ENCODE data around the gene IMPDH2. TPM values are rescaled to one million over a fixed set of nuclear protein-coding genes. Genes with fewer than 3 reads are reported as not detected.

IMPDH2 gene
- total and polyA plus RNA-seq, 2 of the 8 experiments (the other 6 are each of a cell fraction or from before 2014, with no cell fraction given) = 374 to 409 TPM

- Histone ChIP-seq H3K36me3 (ENCODE audit: control insufficient read depth in 2 of 4, insufficient read depth in 4 of 4, low read length in 3 of 4) (peaks cover 15 to 47% (median 28%) of the 10 kb centered on the region in 4 experiments), H3K18ac (ENCODE audit: extremely low read depth, low read length) (no peak overlapping the region), H2BK120ac (replicated peaks; ENCODE audit: low read depth, low read length) (no peak overlapping the region), H4K5ac (ENCODE audit: insufficient read length, low read depth, low read length) (no peak overlapping the region), H4K8ac (ENCODE audit: extremely low read depth, insufficient read depth, low read length) (peak overlapping the region; percentile 65; the same call in 1 of the 2 replicates), H3K9ac (replicated peaks in 1 of 4; ENCODE audit: extremely low read depth in 1 of 4, low read depth in 3 of 4, low read length in 3 of 4) (no peak overlapping the region), H2BK12ac (ENCODE audit: low read depth, low read length) (no peak overlapping the region), H3K23ac (ENCODE audit: insufficient read length) (no peak overlapping the region), H3K4me1 (replicated peaks in 1 of 4; ENCODE audit: control insufficient read depth in 3 of 4, insufficient read depth in 4 of 4, low read length in 3 of 4) (peaks cover 0 to 14% (median 7%) of the 10 kb centered on the region in 4 experiments; a peak in 6 of 7 replicates), H3K27ac (ENCODE audit: low read depth, low read length) (no peak overlapping the region), H2BK15ac (ENCODE audit: low read length) (no peak overlapping the region), H2BK5ac (ENCODE audit: low read depth, low read length) (no peak overlapping the region), H3K4me3 (ENCODE audit: extremely low read depth in 1 of 4, insufficient read depth in 2 of 4, low read depth in 3 of 4, low read length in 4 of 4) (peak overlapping the region in 2 of 4 experiments; percentile 7 to 77; a peak in 1 of 8 replicates), H3K4me2 (ENCODE audit: insufficient read depth in 1 of 2, low read depth in 2 of 2, low read length in 2 of 2) (peak overlapping the region in 1 of 2 experiments; percentile 88; a peak in 2 of 4 replicates), H3K27me3 (replicated peaks in 1 of 4; ENCODE audit: control insufficient read depth in 3 of 4, extremely low read depth in 1 of 4, insufficient read depth in 3 of 4, low read length in 3 of 4) (no peaks in the 10 kb centered on the region), H2AK5ac (ENCODE audit: low read depth, low read length) (no peak overlapping the region), H4K91ac (replicated peaks; ENCODE audit: insufficient read length, low read length) (no peak overlapping the region), H3K14ac (ENCODE audit: insufficient read length) (no peak overlapping the region), H3K56ac (replicated peaks; ENCODE audit: insufficient read length, low read depth, low read length) (no peak overlapping the region), H4K20me1 (replicated peaks in 1 of 2; ENCODE audit: control insufficient read depth in 1 of 2, insufficient read depth in 2 of 2, low read length in 2 of 2) (peaks cover 36 to 38% of the 10 kb centered on the region in 2 experiments), H3K23me2 (ENCODE audit: low read depth, low read length) (peaks cover 24% of the 10 kb centered on the region), H2AFZ (ENCODE audit: low read length) (no peak overlapping the region), H3K9me3 (ENCODE audit: insufficient read depth in 2 of 2, low read depth in 1 of 2, low read length in 1 of 2) (no peaks in the 10 kb centered on the region), H3K79me2 (ENCODE audit: control insufficient read depth in 1 of 2, insufficient read depth in 2 of 2, low read length in 2 of 2) (peaks cover 0 to 30% of the 10 kb centered on the region in 2 experiments; a peak in 2 of 4 replicates), H3K4ac (replicated peaks; ENCODE audit: insufficient read length, low read depth, low read length) (no peak overlapping the region), H2BK20ac (ENCODE audit: low read length) (no peak overlapping the region), H3K79me1 (ENCODE audit: low read depth, low read length) (peaks cover 13% of the 10 kb centered on the region)
- FAIRE-seq (no peak), DNase-seq (ENCODE audit: low read depth in 1 of 2, low spot score in 2 of 2) (no peak)
- POLR2A ChIA-PET (ENCODE audit: partially characterized antibody) = interaction anchor here (0.8 to 38.8 kb wide), 7 partner anchors 4 to 355 kb away, joined by 3 to 1518 read pairs (median 136); partner anchors contain the start of genes DALRD3, IMPDH2, LAMB2 and NDUFAF3
- 92% methylated on average over 6 of the region's 6 CpGs; no CpG with 5 or more reads in 1 of the 2 experiments for WGBS, 2 experiments (ENCODE audit: extremely low coverage in 1 of 2, insufficient coverage in 1 of 2, insufficient read length in 1 of 2, insufficient replicate concordance in 2 of 2, low coverage in 1 of 2, low lambda C conversion rate in 2 of 2, missing lambda C conversion rate in 1 of 2)
- TF ChIP-seq SP4 (IDR thresholded peaks at IDR 0.05; ENCODE audit: low read length) (no peak), NRF1 (IDR thresholded peaks at IDR 0.05; ENCODE audit: low read depth, low read length) (no peak), ATF2 (IDR thresholded peaks at IDR 0.05; ENCODE audit: low read length) (no peak), RXRA (IDR thresholded peaks at IDR 0.05; ENCODE audit: insufficient read depth, low read depth, low read length) (no peak), POLR2A (IDR thresholded peaks at IDR 0.05; ENCODE audit: control extremely low read depth in 1 of 2, low read depth in 2 of 2, low read length in 2 of 2) (peak in 1 of 2 experiments; percentile 60; a peak in 2 of 3 replicates)
- CTCF ChIA-PET (ENCODE audit: partially characterized antibody) = interaction anchor here (1.2 to 24.3 kb wide), 4 partner anchors 12 to 154 kb away, joined by 4 to 467 read pairs (median 24); partner anchors contain the start of genes KLHDC8B, P4HTM, QRICH1 and WDR6
Observed at GRCh38 chr3:49016414-49017228, 12.6 kb downstream of the IMPDH2 start.

All from H1 (cell line).